DOHH2 (cell line): ENCODE results near the gene RUNX1.

Experiments
- H3F3A ChIP-seq: fragments of 200-600 bp; sonication (generic), shearing (Covaris generic); 2 replicates; pipeline ENCODE4 v1.6.0; 2016; ENCODE audit warnings: antibody characterized with exemption, mild to moderate bottlenecking; ENCODE audit not compliant: control insufficient read depth, insufficient read depth
- H3K27ac ChIP-seq: fragments of 200-600 bp; sonication (generic); 2 replicates; pipeline ENCODE4 v1.5.1; 2014; ENCODE audit warnings: low read depth, mild to moderate bottlenecking, low read length, moderate library complexity
- H3K27me3 ChIP-seq: fragments of 200-600 bp; sonication (generic); 2 replicates; pipeline ENCODE4 v1.6.1; 2014; ENCODE audit warnings: mild to moderate bottlenecking, low read length, mixed read lengths; ENCODE audit not compliant: control insufficient read depth
- H3K36me3 ChIP-seq: fragments of 200-600 bp; sonication (generic); 2 replicates; pipeline ENCODE4 v1.6.1; 2014; ENCODE audit warnings: mild to moderate bottlenecking, low read length, moderate library complexity, mixed read lengths; ENCODE audit not compliant: control insufficient read depth
- H3K4me1 ChIP-seq: fragments of 200-600 bp; sonication (generic); 2 replicates; pipeline ENCODE4 v1.6.1; 2014; ENCODE audit warnings: mild to moderate bottlenecking, low read length, mixed read lengths; ENCODE audit not compliant: control insufficient read depth
- H3K4me2 ChIP-seq: fragments of 200-600 bp; sonication (generic); 2 replicates; pipeline ENCODE4 v1.6.0; 2014; ENCODE audit warnings: mild to moderate bottlenecking, low read length, moderate library complexity
- H3K4me3 ChIP-seq: fragments of 200-600 bp; sonication (generic); 2 replicates; pipeline ENCODE4 v1.5.1; 2014; ENCODE audit warnings: mild to moderate bottlenecking, low read length, mixed read lengths
- H3K79me2 ChIP-seq: fragments of 200-600 bp; sonication (generic); 2 replicates; pipeline ENCODE4 v1.6.1; 2014; ENCODE audit warnings: mild to moderate bottlenecking, low read length, mixed read lengths; ENCODE audit not compliant: control insufficient read depth
- H3K9me2 ChIP-seq: fragments of 200-600 bp; sonication (generic); replicated peaks from 2 replicates; pipeline ENCODE4 v1.6.1; 2014; ENCODE audit warnings: mild to moderate bottlenecking, low read length, mixed read lengths; ENCODE audit not compliant: control insufficient read depth
- H3K9me3 ChIP-seq: fragments of 200-600 bp; sonication (generic); 2 replicates; pipeline ENCODE4 v1.6.1; 2014; ENCODE audit warnings: antibody characterized with exemption, low read length, mixed read lengths; ENCODE audit not compliant: control insufficient read depth, insufficient read depth
- H4K20me1 ChIP-seq: fragments of 200-600 bp; sonication (generic); 2 replicates; pipeline ENCODE4 v1.6.0; 2014; ENCODE audit warnings: low read depth, mild to moderate bottlenecking, antibody characterized with exemption, low read length, moderate library complexity; ENCODE audit not compliant: control insufficient read depth, insufficient read depth
- EZH2phosphoT487 ChIP-seq: fragments of 200-600 bp; sonication (generic); IDR thresholded peaks from 2 replicates; pipeline ENCODE4 v1.6.1; 2017; ENCODE audit warnings: borderline replicate concordance, mild to moderate bottlenecking, antibody characterized with exemption, low read length, moderate library complexity, mixed read lengths
- TF ChIP-seq, protein P1 (sequence below): fragments of 200-600 bp; sonication (generic); IDR thresholded peaks from one replicate; pipeline ENCODE4 v1.5.1; 2014; ENCODE audit warnings: antibody characterized with exemption, mild to moderate bottlenecking, low read depth, low read length; ENCODE audit not compliant: poor library complexity, severe bottlenecking

RUNX1 gene

DNA sequence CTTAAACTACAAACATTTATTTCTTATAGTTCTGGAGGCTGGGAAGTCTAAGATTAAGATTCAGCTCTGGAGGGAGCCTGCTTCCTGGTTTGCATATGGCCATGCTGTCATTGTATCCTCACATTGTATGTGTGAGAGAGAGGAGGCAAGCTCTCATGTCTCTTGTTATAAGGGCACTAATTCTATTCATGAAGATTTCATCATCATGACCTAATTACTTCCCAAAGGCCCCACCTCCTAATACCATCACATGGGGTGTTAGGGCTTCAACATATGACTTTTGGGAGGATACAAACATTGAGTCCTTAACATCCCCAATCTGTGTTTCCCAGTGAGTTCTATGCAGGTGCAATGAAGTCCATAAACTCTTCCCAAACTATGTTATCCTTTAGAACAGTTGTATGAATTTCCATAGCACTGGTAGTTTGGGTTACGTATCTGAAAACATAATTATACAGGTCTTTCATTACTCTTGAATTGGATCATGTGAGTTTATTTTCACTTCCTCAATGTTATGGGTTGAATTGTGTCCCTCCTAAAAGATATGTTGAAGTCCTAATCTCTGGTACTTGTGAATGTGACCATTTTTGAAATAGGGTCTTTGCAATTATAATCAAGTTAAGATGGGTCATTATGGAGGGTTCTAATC, 124.2 kb downstream of the RUNX1 start:
- no peak overlapping the region for H3K4me3 ChIP-seq
- no peaks in the 10 kb centered on the region for H3K27me3 ChIP-seq
- H4K20me1 ChIP-seq = no peaks in the 10 kb centered on the region
- H3K9me2 ChIP-seq = no peaks in the 10 kb centered on the region
- H3F3A ChIP-seq = no peaks in the 10 kb centered on the region
- peaks cover 20% of the 10 kb centered on the region for H3K36me3 ChIP-seq
- H3K9me3 ChIP-seq = no peaks in the 10 kb centered on the region
- H3K27ac ChIP-seq = no peak overlapping the region
- H3K4me2 ChIP-seq = no peak overlapping the region; the same call in 1 of the 2 replicates
- H3K79me2 ChIP-seq = peaks cover 86% of the 10 kb centered on the region
- TF ChIP-seq EZH2phosphoT487 = no peak
- TF ChIP-seq, protein P1, sequence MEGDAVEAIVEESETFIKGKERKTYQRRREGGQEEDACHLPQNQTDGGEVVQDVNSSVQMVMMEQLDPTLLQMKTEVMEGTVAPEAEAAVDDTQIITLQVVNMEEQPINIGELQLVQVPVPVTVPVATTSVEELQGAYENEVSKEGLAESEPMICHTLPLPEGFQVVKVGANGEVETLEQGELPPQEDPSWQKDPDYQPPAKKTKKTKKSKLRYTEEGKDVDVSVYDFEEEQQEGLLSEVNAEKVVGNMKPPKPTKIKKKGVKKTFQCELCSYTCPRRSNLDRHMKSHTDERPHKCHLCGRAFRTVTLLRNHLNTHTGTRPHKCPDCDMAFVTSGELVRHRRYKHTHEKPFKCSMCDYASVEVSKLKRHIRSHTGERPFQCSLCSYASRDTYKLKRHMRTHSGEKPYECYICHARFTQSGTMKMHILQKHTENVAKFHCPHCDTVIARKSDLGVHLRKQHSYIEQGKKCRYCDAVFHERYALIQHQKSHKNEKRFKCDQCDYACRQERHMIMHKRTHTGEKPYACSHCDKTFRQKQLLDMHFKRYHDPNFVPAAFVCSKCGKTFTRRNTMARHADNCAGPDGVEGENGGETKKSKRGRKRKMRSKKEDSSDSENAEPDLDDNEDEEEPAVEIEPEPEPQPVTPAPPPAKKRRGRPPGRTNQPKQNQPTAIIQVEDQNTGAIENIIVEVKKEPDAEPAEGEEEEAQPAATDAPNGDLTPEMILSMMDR = no peak
- H3K4me1 ChIP-seq = peaks cover 17% of the 10 kb centered on the region

DNA sequence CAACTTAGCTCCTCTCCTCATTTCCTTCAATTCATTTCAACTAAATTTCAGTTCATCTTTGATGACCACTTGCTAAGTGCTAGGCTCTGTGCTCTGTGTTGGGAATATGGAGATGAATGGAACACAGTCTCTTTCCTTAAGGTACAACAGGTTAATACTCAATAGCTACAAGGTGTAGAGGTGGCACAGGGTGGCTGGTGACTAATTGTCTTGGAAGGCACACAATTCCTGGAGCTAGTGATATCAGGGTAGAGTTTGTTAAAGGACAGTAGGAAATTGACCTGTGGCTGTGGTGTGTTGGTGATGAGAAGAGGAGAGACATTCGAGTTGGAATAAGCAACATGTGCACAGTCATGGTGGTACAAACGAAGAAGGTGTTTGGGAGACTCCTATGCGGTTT, 124.9 kb downstream of the RUNX1 start:
- Histone ChIP-seq H3F3A (no peaks in the 10 kb centered on the region), H3K4me1 (peaks cover 21% of the 10 kb centered on the region), H3K4me2 (no peak overlapping the region), H4K20me1 (no peaks in the 10 kb centered on the region), H3K36me3 (peaks cover 20% of the 10 kb centered on the region), H3K9me3 (no peaks in the 10 kb centered on the region), H3K27me3 (no peaks in the 10 kb centered on the region), H3K4me3 (no peak overlapping the region), H3K27ac (no peak overlapping the region), H3K9me2 (no peaks in the 10 kb centered on the region), H3K79me2 (peaks cover 87% of the 10 kb centered on the region)
- TF ChIP-seq EZH2phosphoT487 = no peak
- TF ChIP-seq, protein P1 = no peak

DNA sequence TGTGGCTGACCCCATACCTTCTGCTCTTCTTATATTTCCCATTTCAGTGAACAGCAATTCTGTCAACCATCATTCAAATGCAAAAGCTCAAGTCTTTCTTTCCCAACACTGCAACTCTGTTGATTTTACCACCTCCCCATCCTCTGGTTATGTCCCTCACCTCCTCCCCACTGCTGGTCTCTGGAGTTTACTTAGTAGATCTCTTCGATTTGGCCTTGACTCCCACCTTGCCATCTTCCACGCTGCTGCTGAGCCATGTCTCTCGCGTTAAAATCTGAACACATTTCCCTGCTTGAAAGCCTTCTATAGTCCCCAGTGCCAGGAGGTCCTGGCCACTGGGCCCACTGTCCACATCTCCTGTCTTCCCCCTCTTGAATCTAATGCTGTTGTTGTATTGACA, 125.5 kb downstream of the RUNX1 start:
- Histone ChIP-seq H3K4me2 (no peak overlapping the region), H3K4me3 (no peak overlapping the region), H3K4me1 (peaks cover 21% of the 10 kb centered on the region), H3K9me3 (no peaks in the 10 kb centered on the region), H3K27me3 (no peaks in the 10 kb centered on the region), H3K9me2 (no peaks in the 10 kb centered on the region), H3K36me3 (peaks cover 16% of the 10 kb centered on the region), H4K20me1 (no peaks in the 10 kb centered on the region), H3K27ac (no peak overlapping the region), H3F3A (no peaks in the 10 kb centered on the region), H3K79me2 (peaks cover 84% of the 10 kb centered on the region)
- TF ChIP-seq, protein P1 = no peak
- no peak for TF ChIP-seq EZH2phosphoT487
